ENCODE measurements around the gene HS3ST2. TPM values are rescaled to one million over a fixed set of nuclear protein-coding genes. Genes with fewer than 3 reads are reported as not detected.

Gene HS3ST2
- total and polyA plus RNA-seq, 9 donors, result 0.31 to 28.9 (median 0.83) TPM; not detected in 3

DNA sequence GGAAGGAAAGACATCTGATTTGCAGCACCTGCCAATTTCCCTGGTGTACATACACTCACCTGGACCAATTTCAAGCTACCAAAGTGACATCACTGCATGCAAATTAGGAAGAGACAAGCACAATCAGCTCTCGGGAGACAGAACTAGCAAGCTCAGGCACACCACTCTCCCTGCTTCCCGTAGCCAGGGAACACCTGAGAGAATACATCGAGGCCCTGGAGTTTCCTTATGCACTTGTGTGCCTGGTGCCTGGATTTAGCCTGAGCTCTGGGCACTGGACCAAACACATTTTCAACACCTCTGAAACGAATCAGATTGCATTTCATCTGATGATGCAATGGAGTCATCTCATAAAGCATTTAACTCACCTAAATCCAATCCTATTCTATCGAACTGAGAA lies 110.5 kb downstream of the HS3ST2 start:
- Histone ChIP-seq H3K27ac (no peak overlapping the region), H3K9me3 (no peaks in the 10 kb centered on the region), H3K36me3 (no peaks in the 10 kb centered on the region), H3K4me3 (no peak overlapping the region), H3K4me1 (ENCODE audit: insufficient read depth) (no peaks in the 10 kb centered on the region), H3K27me3 (no peaks in the 10 kb centered on the region)
- TF ChIP-seq EP300 (IDR thresholded peaks at IDR 0.05) (no peak), POLR2A (IDR thresholded peaks at IDR 0.05) (no peak)
- TF ChIP-seq, protein P1, sequence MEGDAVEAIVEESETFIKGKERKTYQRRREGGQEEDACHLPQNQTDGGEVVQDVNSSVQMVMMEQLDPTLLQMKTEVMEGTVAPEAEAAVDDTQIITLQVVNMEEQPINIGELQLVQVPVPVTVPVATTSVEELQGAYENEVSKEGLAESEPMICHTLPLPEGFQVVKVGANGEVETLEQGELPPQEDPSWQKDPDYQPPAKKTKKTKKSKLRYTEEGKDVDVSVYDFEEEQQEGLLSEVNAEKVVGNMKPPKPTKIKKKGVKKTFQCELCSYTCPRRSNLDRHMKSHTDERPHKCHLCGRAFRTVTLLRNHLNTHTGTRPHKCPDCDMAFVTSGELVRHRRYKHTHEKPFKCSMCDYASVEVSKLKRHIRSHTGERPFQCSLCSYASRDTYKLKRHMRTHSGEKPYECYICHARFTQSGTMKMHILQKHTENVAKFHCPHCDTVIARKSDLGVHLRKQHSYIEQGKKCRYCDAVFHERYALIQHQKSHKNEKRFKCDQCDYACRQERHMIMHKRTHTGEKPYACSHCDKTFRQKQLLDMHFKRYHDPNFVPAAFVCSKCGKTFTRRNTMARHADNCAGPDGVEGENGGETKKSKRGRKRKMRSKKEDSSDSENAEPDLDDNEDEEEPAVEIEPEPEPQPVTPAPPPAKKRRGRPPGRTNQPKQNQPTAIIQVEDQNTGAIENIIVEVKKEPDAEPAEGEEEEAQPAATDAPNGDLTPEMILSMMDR (IDR thresholded peaks at IDR 0.05), result no peak
- whole genome bisulfite sequencing, 3 donors, result 59 to 76% (median 61%) methylated on average over 5 of the region's 5 CpGs
- DNase-seq, result no peak
- intact Hi-C loops (cut with DNase I), result no loop called here

DNA sequence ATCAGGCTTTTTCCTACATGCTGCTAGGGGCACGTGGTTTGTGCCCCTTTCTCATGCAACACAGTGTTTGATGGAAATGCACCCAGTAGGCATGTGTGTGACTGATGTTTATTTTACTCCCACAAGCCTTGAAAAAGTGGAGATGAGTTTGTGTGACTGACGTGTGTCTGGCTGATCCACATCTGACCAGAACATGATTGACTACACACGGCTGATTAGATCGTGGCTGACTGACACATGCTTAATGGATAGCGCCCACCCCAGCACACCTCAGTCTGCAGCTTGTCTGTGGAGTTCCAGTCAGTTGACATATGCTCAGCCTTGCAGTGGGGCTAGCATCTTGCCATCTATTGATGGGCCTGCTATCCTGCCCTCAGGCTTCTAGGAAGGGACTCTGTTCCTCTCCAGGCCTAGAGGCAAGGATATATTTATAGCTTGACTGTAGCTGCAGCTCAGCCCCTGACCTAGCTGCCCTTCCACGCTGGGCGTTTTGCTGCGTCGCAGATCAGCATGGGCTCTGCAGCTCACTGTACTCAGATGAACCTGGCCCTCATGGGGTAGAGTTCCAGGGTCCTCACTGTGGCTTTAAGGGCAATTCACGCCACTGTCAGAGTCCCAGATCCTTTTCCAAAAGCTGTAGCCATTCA lies 112.3 kb downstream of the HS3ST2 start:
- TF ChIP-seq, protein P1 (IDR thresholded peaks at IDR 0.05), result no peak
- TF ChIP-seq EP300 (IDR thresholded peaks at IDR 0.05) (no peak), POLR2A (IDR thresholded peaks at IDR 0.05) (no peak)
- H3K36me3 ChIP-seq, result no peaks in the 10 kb centered on the region
- no peaks in the 10 kb centered on the region for H3K27me3 ChIP-seq
- intact Hi-C loops (cut with DNase I), result no loop called here
- no peak overlapping the region for H3K27ac ChIP-seq
- H3K9me3 ChIP-seq, result no peaks in the 10 kb centered on the region
- H3K4me3 ChIP-seq, result no peak overlapping the region
- H3K4me1 ChIP-seq (ENCODE audit: insufficient read depth), result no peaks in the 10 kb centered on the region
- WGBS, 3 donors, result 37 to 42% (median 40%) methylated on average over 10 of the region's 10 CpGs
- no peak for DNase-seq

DNA sequence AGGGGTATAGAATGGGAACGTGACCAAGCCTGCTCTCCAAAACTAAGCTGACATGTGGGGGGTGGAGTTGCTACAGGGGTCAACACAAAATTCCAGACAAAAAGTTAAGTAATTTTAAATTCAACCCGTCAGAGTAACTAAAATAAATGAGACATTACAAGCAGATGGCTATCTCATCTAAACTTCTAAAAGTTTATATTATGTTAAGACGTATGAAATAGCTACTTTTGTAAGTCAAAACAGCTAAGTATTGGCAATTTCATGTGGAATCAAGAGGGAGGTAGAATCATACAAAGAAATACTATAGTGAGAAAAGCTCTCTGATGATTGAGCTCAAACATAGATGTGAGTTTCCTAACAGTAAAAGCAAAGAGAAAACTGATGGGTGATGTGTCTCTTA lies 113.3 kb downstream of the HS3ST2 start:
- H3K36me3 ChIP-seq, result no peaks in the 10 kb centered on the region
- intact Hi-C loops (cut with DNase I), result no loop called here
- H3K4me1 ChIP-seq (ENCODE audit: insufficient read depth), result no peaks in the 10 kb centered on the region
- no peak for DNase-seq
- no peak overlapping the region for H3K4me3 ChIP-seq
- H3K27ac ChIP-seq, result no peak overlapping the region
- H3K27me3 ChIP-seq, result no peaks in the 10 kb centered on the region
- 8 to 17% (median 12%) methylated on average over 3 of the region's 3 CpGs for WGBS, 3 donors
- TF ChIP-seq, protein P1 (IDR thresholded peaks at IDR 0.05), result no peak
- TF ChIP-seq POLR2A (IDR thresholded peaks at IDR 0.05), result no peak
- TF ChIP-seq EP300 (IDR thresholded peaks at IDR 0.05), result no peak
- no peaks in the 10 kb centered on the region for H3K9me3 ChIP-seq

DNA sequence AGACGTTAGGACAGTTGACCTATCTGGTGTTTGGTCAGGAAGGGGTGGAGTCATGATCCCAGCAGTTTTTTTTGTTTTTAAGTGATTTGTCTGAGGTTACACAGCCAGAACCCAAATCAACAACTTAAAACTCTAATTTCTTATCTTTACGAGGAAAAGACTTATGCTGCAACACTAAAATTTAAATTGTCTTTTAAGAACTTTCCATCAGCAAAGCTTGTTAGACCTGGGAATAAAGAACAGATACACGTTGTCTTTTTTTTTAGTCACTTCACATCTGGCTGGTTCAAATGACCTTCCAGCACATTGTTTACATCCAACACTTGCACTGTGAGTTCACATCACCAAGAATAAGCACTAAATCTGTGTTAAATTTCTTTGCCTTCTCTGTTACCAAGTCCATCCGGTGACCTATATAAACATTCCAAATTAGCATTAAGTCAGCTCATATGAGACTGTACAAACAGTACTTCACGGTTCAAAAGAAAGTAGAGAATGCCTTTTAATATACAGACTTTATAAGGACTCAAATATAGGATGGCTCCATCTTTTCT lies 115.0 kb downstream of the HS3ST2 start:
- 32 to 42% (median 36%) methylated on average over 5 of the region's 5 CpGs for WGBS, 3 donors
- no peaks in the 10 kb centered on the region for H3K9me3 ChIP-seq
- H3K4me3 ChIP-seq, result no peak overlapping the region
- H3K27ac ChIP-seq, result no peak overlapping the region
- TF ChIP-seq, protein P1 (IDR thresholded peaks at IDR 0.05), result no peak
- H3K27me3 ChIP-seq, result no peaks in the 10 kb centered on the region
- DNase-seq, result no peak
- intact Hi-C loops (cut with DNase I), result no loop called here
- H3K4me1 ChIP-seq (ENCODE audit: insufficient read depth), result no peaks in the 10 kb centered on the region
- H3K36me3 ChIP-seq, result no peaks in the 10 kb centered on the region
